GM23248 (cell line): ENCODE measurements around the gene LRP4.

Experiments used
- EZH2 ChIP-seq: fragments of 200-600 bp; sonication (generic); IDR thresholded peaks from 2 replicates; pipeline ENCODE4 v1.6.1; 2018; ENCODE audit warnings: antibody characterized with exemption, mild to moderate bottlenecking; ENCODE audit not compliant: insufficient read depth, poor library complexity, severe bottlenecking
- EZH2phosphoT487 ChIP-seq: fragments of 200-600 bp; sonication (generic); IDR thresholded peaks from 2 replicates; pipeline ENCODE4 v1.6.1; 2018; ENCODE audit warnings: antibody characterized with exemption, moderate library complexity, mild to moderate bottlenecking, low read depth; ENCODE audit not compliant: insufficient read depth

DNA sequence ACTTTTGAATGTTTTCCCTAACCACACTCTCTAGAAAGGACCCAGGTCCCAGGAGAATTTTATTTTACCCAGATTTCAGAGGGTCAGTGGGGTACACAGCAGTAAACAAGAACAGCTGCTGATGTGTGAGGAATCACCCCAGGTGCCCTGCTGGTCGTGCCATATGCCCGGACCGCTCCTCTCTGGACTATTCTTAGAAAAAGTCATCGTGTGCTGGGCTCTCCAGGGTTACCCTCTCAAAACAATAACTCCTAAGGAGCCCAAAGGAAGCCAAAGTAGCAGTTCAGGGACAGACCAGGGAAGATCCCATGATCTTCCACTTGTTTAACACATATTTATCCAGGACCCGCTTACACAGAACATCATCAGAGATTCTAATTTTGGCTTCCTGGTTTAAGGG is 29.7 kb downstream of the LRP4 start:
- TF ChIP-seq EZH2phosphoT487 (no peak), EZH2 (no peak)
